GM21447 (cell line): ENCODE data around the gene AP1S2.
"Not testable (repeated sequence)": the region's sequence is repeated elsewhere in the genome, so short reads cannot be mapped to it uniquely, and the experiment has no call there.

Experiments
- ATAC-seq: cut with Tn5 transposase; IDR thresholded peaks from one replicate; pipeline ENCODE4 v1.9.1; 2021; ENCODE audit not compliant: unreplicated experiment

The AP1S2 gene

DNA sequence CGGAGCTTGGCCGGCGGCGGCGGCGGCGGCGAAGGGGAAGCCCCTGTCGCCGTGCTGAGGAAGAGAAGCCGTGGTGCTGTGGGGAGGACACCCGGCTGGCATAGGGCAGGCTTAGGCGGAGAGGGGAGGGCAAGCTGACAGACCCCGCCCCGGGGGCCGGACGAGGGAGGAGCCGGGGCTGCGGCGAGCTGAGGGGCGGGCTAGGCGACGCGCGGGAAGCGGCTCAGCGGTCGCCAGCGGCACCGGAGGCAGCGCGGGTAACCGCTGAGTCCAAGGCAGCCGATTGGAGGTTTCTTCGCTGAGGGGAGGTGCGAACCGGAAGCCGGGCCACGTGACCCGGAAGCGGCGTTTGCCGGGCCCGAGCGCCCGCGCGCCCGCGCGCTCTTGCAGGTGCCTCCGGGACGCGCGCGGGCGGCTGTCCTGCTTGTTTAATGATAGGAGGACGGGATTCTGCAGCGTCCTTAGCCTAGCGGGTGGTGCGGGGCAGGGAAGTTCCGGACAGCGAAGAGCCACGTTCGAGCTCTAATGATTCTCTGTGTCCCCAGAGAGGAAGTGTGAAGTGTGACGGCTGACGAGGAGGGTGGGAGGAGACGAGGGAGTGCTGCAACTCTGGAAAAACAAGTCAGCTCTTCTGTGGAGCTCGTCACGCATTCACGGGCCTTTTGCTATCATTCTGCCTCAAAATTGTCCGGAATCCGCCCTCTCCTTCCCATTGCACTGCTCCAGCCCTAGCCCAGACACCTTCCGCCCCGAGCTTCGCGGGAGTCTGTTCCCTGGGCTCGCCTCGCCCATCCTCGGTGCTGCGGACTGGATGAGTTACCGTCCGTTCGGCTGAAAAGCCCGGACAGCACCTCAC lies at the start of gene AP1S2:
AP1S2 (minus strand) TSS at position 102 of the 856 bp plus-strand sequence. CDS start 2,289 bp downstream, outside the sequence.
- ATAC-seq, result peak; percentile 88

DNA sequence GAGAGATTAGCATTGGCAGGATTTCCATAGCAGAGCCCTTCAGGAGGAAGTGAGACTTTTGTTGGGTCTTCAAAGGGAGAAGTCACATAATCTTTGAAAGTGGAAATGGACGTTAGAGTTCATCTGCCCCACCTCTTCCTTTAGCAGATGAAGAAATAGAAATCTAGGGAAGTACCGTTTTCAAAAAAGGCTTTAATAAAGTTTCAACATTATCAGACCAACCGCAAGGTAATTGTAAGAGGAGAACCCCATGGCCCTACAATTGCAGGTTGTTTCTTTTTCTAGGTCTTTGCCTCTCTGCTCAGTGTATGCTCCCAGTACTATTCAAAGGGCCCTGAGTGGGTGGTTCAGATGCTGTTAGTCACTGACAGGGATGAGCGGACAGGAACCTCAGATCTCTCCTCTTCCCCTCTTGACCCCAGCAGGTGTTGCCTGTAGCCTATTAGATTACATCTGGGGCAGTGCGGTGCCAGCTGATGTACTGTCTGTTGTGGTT lies 48.6 kb upstream of the AP1S2 start:
- ATAC-seq, result peak; percentile 92

DNA sequence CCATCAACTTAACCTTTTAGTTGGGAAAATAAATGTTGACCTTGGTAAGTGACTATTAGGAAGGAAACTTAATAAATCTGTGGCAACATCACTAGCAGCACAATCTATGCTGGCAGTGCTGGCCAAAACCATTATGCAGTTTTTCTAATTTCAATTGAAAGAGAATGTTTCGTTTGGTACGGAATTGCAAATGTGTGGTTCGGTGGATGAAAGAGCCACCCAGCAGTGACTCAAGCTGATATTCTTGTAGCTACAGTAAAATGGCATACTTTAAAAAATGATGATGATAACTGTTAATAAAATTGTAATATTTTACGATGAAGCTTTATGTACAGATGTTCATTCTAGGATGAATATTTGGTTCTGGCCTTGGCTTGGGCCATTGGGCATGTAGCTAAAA lies 40.7 kb upstream of the AP1S2 start:
- ATAC-seq, result no peak

DNA sequence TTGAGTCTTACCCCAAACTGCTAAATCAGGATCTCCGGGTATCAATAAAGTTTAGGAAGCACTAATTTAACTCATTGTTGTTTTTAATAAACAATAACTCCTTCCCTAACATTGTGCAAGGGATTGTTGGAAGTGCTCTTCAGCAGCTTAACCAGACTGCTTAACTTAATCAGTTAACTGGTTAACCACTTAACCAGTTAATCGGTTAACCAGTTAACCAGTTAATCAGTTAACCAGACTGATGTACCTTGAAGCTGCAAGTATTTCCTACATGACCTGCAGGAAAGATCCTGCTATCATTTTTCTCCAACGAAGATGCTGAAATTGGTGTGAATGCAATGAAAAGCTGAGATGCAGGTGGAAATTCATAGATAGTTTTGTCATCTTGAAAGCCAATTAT lies 40.1 kb upstream of the AP1S2 start:
- ATAC-seq, result no peak

DNA sequence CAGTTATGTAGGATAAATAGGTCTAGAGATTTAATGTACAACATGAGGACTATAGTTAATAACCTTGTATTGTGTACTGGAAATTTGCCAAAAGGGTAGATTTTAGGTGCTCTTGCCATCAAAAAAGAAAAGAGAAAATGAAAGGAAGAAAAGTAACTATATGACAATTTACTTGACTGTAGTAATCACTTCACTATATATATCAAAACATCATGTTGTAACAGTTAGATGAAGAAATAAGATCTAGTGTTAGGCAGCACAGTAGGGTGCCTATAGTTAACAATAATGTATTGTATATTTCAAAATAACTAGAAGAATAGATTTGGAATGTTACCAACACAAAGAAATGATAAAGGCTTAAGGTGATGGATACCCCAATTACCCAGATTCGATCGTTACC lies 35.9 kb upstream of the AP1S2 start:
- ATAC-seq, result no peak

DNA sequence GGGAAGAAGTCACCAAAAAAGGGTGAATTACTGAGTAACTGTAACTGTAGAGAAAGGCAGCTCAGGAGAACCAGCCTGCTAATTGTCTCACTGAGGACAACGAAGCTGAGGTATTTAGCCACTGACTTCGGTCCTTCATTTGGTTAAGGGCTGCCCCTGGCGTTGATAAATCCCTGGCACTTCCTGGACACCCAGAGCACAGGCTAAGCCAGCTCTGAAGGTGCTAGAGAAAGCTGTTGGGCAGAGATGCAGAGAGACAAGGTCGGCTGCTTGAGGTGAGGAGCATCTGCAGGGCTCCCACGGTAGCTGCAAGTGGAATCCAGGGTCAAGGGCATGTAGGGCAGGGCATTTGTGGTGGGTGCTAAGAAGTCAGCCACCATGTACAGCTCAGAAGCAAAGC lies 33.4 kb upstream of the AP1S2 start:
- no peak for ATAC-seq

DNA sequence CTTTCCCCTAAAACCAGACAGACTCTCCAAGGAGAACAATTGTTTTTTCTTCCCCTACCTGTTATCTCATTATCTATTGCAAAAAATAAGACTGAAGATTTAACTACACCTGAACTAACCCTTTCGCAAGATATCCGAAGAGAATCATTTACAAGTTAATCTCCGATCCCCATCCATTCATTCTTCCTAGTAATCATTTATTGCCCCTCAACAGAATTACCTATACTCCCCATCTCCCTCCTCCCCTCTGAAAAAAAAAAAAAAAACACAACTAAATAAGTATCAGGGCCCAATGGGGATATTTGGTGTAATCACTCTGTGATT lies 28.9 kb upstream of the AP1S2 start:
- ATAC-seq, result no peak

DNA sequence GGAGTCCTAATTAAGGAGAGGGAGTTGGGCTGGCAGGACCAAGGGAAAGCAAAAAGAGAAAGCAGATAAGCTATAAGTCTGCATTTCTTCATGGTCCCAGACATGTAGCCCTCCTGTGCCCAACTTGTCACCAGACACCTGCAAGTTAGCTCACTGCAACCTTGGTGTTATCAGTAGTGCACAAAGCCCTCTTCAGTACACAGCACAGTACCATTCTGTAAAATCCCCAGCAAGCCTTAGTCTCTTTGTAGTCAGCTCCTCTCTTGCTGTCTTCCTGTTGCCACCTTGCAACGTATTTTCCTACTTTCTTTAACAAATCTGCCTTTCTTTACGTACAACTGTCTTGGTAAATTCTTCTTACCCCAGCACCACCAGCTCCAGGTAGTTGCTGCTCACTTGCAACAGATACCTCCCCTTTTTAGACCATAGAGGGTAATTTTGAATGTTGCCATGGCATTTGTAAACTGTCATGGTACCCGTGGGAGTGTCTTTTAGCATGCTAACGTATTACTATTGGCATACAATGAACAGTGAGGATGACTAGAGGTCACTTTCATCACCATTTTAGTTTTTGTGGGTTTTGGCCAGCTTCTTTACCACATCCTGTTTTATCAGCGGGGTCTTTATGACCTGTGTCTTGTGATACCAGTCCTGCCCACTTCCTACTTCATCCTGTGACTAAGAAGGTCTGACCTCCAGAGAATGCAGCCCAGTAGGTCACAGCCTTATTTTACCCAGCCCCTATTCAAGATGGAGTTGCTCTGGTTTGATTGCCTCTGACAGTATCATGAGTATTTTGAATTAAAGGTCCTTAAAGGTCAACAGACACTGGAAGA lies 28.3 kb upstream of the AP1S2 start:
- ATAC-seq, result peak; percentile 81

DNA sequence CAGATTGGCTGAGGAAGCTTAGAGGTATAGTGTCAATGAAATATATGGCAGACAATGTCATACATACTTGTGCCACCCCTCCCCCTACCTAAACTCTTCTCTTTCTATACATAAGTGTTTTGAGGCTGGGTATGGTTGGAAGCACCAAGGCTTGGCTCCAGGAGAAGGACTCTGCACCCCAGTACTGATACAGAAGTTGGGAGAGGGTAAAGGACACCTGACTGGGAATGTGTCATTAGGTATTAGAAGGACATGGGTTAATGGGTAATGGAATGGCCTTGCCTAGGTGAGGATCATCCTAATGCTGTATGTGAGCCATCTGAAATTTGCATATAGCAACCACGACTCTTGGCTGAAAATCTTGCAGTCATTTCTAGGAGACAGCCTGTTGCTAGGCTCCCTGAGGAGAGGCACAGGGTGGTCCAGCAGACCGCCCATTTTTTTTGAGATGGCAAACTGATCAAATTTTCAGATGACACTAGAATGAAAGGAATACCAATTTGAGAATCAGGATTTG lies 26.8 kb upstream of the AP1S2 start:
- ATAC-seq, result no peak

DNA sequence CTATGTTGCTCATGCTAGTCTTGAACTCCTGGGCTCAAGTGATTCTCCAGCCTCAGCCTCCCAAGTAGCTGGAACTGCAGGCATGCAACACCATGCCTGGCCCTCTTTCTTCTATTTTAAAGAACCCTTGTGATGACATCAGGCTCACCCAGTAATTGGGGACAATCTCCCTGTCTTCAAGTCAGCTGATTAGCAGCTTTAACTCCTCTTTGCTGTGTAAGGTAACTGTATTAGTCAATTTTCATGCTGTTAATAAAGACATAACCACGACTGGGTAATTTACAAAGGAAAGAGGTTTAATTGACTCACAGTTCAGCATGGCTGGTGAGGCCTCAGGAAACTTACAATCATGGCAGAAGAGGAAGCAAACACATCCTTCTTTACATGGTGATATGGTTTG lies 23.3 kb upstream of the AP1S2 start:
- ATAC-seq, result not testable (repeated sequence)

DNA sequence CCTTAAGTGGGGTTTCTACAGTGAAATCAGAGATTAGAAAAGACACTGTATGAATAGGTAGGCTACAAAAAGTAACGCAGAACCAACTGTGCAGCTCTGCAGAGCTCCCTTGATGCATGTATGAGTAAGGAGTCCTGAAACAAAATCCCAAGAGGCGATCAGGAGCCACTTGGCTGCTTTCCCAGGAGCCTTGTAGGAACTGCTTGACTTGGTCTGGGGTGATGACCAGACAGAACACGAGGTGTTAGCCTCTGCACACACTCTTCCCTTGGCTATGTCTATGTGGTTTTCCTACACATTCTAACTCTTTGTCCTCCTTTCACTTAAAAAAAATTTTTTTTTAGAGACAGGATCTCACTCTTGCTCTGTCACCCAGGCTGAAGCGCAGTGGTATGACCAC lies 22.8 kb upstream of the AP1S2 start:
- no peak for ATAC-seq

DNA sequence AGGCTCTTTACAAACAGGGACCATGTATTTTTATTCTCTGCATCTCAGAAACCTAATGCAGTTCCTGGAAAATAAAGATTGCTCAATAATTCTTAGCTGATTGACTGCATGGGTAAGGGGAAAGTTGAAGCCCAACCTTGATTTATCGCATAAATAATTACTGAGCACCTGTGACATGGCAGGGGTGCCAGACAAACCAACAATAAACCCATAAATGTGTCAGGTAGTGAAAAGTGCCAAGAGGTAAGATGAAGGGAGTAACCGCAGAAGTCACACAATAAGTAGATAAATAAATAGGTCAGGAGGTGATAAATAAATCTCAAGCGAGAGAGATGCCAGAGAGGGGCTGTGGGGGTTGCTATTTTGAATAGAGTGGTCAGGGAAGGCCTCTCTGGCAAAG lies 20.1 kb upstream of the AP1S2 start:
- no peak for ATAC-seq

DNA sequence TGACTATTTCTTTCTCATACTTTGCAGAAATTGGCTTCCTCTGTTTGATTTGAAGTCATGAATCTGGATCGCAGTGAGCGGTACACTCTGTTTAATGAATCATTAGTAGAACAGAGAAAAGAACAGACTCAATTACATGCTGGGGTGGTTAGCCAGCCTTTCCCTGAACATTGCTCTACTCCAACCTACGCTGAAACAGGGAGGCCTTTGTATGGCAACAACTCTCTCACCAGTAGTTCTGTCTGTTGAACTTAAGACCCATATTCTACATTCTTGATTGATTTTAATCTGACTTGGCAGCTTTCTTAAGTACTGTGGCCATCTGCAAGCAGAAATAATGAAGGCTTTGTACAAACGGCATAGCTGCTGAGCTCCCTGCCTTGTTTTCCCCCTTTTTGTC lies 19.0 kb upstream of the AP1S2 start:
- no peak for ATAC-seq

DNA sequence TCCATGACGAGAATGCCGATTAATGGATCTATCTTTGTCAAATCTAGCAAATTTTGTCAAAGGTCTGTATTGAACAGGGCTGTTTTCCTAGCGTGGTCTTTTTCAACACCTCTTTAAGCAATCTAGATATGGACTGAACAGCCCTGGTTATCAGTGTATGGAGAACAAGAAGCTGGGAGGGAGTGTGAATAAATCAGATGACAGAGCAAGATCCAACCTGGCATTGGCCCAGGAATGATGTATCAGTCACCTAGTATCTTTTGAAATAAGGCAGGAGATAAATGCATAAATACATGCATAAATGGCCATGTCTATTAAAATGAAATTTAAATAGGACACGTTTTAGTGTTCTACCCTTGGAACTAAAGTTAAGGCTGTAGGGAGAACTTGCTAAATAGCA lies 15.7 kb upstream of the AP1S2 start:
- no peak for ATAC-seq

DNA sequence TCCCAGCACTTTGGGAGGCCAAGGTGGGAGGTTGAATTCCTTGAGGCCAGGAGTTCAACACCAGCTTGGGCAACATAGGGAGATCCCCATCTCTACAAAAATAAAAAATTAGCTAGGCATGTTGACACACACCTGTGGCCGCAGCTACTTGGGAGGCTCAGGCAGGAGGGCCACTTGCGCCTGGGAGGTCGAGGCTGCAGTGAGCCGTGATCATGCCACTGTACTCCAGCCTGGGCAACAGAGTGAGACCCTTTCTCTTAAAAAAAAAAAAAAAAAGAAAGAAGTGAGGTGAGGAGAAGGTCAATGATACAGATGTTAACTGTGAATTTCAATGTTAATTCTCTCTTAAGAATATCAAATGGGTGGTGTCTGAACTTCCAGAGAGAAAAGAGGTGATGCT lies 15.1 kb upstream of the AP1S2 start:
- no peak for ATAC-seq

DNA sequence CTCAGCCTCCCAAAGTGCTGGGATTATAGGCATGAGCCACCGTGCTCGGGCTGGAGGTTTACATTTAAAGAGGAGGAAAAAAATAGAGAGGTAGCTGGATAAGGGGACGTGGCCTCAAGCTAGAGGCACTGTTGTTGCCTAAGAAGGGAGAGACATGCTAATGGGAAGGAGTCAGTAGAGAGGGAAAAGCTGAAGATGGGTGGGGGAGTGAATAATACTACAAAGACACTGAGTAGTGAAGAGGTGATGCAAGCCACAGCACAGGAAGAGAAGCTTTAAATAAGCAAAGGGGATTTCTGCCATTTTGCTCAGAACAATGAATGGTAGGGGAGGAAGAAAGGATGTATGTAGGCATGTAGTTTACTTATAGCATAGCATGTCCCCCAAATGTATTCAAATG lies 11.5 kb upstream of the AP1S2 start:
- ATAC-seq, result no peak

DNA sequence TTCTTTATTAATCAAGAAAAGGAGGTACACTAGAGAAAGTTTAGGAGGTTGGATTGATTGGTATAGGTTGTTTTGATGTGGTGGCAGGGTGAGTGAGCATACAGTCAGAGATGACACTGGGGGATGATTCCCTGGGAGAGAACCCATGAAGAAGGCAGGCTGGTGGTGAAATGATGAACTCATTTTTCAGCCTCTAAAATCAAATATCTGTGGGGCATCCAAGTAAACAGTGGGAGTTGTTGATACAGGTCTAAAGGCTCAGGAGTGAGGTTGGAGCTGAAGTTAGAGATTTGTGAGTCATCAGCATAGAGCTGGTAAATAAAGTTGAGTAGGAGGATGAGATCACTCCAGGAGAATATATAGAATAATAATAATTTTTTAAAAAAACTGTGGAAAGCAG lies 10.0 kb upstream of the AP1S2 start:
- ATAC-seq, result no peak

DNA sequence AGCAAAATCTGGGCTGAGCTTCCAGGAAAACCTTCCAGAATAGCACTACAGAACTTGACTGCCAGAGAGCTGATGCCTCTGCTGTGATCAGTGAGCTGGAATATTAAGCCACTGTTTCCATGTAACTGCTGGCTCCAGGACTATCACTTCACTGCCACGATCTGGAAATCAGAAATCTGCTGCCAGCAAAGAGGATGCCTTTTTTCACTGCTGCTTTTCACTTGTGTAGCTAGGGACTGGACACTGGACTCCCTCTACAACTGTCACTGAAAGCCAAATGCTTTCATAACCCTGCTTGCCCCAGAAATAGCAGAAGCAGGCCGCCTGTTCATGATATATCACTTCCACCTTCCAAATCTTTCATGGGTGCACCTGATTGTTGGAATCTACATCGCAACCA lies 9.4 kb upstream of the AP1S2 start:
- no peak for ATAC-seq

DNA sequence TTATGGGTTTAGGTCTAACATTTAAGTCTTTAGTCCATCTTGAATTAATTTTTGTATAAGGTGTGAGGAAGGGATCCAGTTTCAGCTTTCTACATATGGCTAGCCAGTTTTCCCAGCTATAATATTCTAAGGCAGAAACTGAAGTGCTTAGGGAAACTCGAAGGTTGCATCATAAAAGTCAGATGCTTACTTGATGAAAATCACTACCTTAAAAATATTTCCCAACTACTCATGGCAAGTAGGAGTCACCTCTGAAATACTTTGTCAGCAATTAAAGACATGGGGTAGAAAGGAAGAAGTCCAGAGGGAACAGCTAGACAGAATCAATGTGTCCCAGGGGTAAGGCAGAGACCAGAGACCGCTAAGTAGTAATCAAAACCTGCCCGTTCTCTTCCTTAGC lies 6.3 kb upstream of the AP1S2 start:
- no peak for ATAC-seq

DNA sequence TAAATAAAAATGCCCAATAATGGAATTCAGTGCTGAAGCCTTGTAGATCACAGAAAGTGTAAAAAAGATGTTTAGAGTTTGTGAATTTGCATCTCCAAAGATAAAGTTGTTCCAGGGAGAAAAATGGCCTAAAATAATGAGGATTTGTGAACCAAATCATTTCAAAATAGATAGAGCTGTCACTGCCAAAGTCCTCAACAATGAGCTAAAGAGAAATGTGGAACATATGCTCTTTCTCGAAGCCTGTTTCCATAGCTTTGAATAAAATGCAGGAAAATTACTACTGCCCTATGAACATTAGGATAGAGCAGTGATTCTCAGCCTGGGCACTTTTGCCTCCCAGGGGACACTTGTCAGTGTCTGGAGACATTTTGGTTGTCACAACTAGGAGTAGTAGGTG lies 3.4 kb upstream of the AP1S2 start:
- ATAC-seq, result no peak

DNA sequence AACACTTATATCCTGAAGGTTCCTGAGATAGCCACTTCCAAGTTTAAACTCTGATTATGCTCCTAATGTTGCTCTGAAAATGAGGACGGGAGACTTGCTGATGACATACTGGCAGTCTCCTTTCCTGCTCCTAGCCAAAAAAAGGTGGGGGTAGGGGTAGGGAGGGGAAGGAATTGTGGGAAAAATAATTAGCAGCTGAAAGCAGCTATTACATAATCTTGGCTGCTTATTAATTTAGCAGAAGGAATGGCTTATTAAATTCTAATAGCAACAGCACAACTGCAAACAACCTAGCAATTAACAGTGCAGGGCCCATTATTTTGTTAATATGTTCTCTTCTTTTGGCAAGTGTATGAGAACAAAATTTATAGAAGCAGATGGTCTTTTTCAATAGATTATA lies 2.0 kb upstream of the AP1S2 start:
- ATAC-seq, result no peak

DNA sequence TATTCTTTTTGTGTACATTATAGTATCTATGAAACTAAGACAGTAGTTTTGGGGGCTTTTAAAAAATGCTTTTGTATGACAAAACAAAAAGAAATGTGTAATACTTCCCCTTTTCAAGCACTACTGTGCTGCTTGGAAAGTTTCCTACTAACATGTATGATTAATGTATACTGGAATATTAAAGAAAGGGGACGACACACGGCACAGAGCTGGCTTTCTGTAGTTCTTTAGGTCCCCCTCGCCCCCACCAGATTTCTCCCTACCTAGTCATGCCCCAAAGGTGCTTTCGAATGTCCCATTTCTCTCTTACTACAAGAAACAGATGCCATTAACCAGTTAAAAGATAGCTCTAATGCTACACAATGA lies 1.6 kb upstream of the AP1S2 start:
- no peak for ATAC-seq
